HG02852 (cell line): ENCODE measurements around the gene RASA3.
A peak's percentile ranks its signal among the peaks of the same experiment; 100 is the strongest.
"Not testable (repeated sequence)": the region's sequence is repeated elsewhere in the genome, so short reads cannot be mapped to it uniquely, and the experiment has no call there.

Experiments used
- ATAC-seq: cut with Tn5 transposase; IDR thresholded peaks from one replicate; pipeline ENCODE4 v1.9.1; 2021; ENCODE audit warnings: mild to moderate bottlenecking, moderate library complexity; ENCODE audit not compliant: unreplicated experiment

RASA3 gene

GRCh38 chr13:114142640-114143490 is 10.4 kb upstream of the RASA3 start:
- ATAC-seq = no peak

- ATAC-seq = no peak
Measured at GRCh38 chr13:114142137-114142550, 9.7 kb upstream of the RASA3 start.

DNA sequence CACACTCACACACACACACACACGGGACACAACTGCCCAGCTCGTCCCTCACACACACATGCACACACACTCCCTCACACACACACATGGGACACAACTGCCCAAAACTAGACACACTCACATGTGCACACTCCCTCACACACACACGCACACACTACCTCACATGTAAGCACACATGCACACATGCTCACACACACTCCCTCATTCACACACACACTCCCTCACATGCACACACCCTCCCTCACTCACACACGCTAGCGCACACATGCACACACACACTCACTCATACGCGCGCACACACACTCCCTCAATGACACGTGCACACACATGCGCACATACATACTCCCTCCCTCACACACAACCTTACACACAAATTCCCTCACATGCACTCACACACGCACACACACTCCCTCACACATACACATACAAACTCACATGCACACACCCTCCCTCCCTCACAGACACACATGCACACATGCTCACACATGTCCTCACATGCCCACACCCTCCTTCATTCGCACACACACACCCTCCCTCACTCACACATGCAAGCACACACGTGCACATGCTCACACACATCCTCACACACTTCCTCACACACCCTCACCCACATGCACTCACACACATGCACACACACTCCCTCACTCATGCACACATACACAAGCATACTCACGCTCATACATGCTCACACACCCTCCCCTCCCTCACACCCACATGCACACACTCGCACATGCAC is 9.0 kb upstream of the RASA3 start:
- ATAC-seq = no peak

- no peak for ATAC-seq
Measured at GRCh38 chr13:114140906-114141250, 8.5 kb upstream of the RASA3 start.

- no peak for ATAC-seq
Measured at GRCh38 chr13:114140131-114140905, 7.9 kb upstream of the RASA3 start.

- no peak for ATAC-seq
Measured at GRCh38 chr13:114136576-114136975, 4.2 kb upstream of the RASA3 start.

DNA sequence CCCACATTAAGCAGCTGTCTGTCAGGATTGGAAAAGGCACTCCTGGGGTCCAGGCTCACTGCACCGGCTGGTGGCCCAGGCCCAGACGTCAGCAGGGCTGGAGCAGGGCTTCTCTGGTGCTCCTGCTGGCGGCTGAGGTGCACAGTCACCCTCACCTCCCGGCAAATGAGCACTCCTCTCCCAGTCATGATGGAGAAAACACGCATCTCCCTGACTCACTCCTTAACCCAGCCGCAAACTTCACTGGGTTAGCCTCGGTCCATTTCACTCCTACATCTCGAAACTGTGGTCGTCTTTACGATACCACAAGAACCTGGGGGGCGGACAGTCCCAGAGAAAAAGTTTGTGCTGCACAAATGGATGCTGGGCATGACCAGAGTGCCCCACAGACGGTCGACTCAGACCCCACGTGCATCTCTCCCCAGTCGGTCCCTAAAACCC is 3.3 kb upstream of the RASA3 start:
- ATAC-seq = no peak

- no peak for ATAC-seq
Measured at GRCh38 chr13:114134944-114135610, 2.7 kb upstream of the RASA3 start.

DNA sequence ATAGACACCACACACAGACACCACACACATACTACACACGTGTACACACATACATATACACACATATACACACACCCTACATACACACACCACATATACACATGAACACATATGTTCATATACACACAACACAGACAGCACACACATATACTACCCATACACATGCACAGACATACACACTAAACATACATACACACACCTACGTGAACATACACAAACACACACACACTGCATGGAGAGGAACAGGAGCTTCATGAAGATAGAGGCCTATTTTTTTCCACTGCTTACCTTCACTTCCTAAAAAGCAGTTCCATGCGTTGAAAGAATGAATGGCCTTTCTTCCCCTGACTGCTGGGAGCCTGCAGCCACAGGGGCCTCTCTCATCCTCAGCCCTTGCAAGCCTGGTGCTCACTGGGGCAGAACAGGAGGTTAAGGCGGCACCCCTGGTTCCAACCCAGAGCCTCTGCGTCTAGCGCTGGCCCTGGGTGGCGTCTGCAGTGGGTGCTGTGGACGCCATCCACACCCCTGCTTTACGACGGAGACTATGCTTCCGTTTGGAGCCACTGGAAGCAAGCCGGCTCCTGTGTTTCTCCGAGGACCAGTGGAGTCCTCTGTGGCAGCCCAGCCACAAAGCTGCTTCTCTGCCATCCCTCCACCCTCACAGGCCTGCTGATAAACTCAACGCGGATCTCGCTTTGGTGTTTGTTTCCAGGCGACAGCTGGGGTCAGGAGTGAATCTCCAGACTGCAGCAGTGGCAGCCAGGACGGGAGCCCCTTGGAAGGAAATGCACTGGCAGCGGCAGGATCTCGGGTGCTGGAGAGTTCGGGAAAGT is 1.9 kb upstream of the RASA3 start:
- no peak for ATAC-seq

GRCh38 chr13:114133552-114133951 is 1.1 kb upstream of the RASA3 start:
- not testable (repeated sequence) for ATAC-seq

DNA sequence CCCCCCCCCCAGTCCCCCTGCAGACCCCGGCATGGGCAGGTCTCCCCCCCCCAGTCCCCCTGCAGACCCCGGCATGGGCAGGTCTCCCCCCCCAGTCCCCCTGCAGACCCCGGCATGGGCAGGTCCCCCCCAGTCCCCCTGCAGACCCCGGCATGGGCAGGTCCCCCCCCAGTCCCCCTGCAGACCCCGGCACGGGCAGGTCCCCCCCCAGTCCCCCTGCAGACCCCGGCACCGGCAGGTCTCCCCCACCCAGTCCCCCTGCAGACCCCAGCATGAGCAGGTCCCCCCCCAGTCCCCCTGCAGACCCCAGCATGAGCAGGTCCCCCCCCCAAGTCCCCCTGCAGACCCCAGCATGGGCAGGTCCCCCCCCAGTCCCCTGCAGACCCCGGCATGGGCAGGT is 703 bp upstream of the RASA3 start:
- ATAC-seq = not testable (repeated sequence)

- peak; percentile 11 for ATAC-seq
Measured at GRCh38 chr13:114131583-114132418, 622 bp downstream of the RASA3 start.

DNA sequence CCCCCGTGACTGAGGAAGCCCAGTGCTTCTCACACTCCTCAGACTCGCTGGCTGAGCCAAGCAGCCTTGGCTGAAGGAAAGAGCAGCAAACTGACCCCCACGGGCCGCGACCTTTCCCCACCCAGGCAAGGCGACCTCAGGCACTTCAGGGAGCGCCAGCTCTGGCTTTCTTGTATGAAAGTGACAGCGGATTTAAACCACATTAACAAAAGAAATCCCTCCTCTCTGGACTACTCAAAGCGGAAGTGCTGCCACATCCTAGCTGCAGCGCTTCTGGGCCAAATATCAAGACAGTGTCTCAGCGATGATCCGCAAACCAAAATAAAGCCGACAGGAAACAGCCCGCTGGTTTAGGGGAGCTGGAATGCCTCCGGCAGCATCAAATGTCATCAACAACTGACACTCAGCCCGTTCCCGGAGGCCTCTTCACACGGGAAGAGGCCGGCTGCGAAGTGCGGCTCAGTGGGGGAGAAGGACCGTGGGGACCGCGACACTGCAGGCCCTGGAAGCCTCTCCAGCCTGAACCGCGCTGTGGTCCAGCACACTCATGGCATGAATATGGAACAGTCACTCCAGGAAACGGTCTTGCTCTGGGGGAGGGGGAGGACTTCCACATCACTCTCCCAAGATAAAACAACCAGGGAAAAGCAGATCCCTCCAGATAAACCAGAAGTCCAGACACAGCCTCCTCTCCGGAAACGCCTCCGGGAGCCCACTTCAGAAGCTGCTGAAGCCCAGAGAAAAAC is 1.4 kb downstream of the RASA3 start:
- peak; percentile 25 for ATAC-seq

- no peak for ATAC-seq
Measured at GRCh38 chr13:114130131-114130836, 2.1 kb downstream of the RASA3 start.

DNA sequence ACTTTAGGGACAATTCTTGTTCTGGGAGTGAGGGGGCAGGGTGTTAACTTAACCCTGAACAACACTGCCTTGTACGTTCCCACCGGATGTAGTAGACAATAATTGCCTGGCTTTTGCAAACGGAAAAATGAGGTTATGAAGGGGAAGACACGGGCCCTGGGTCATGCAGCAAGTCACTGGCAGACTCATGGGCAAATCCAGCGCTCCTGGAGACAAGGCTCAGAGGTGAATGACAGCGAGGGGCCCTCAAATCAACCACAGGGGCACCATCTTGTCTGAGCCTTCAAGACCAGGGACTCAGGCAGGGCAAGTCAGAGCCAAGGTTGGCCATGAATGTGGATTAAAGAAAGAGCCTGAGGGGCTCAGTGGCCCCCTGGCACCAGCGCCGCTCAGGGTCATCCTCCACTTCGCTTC is 2.8 kb downstream of the RASA3 start:
- ATAC-seq = no peak

GRCh38 chr13:114128624-114129522 is 3.5 kb downstream of the RASA3 start:
- ATAC-seq = peak; percentile 53

- ATAC-seq = no peak
Measured at GRCh38 chr13:114128348-114128623, 4.1 kb downstream of the RASA3 start.
